SJSA1 (cell line): Measurements from ENCODE around the gene DDX19B. TPM values are rescaled to one million over a fixed set of nuclear protein-coding genes. Genes with fewer than 3 reads are reported as not detected.
"Not testable (repeated sequence)": the region's sequence is repeated elsewhere in the genome, so short reads cannot be mapped to it uniquely, and the experiment has no call there.

Experiments used
- DNase-seq, 2 experiments: peaks; one replicate each; pipeline ENCODE4 v3.0.0-alpha.2; 2015 to 2020; ENCODE audit warnings: low spot score in 2 of 2, low read depth in 1 of 2
- H3K27ac ChIP-seq: fragments of 250-450 bp; sonication (Bioruptor Pico); 2 replicates; pipeline ENCODE4 v1.5.1; 2020; ENCODE audit warnings: mild to moderate bottlenecking, moderate library complexity
- H3K27me3 ChIP-seq: fragments of 250-450 bp; sonication (Bioruptor Pico); replicated peaks from 2 replicates; pipeline ENCODE4 v1.5.1; 2020; ENCODE audit warnings: mild to moderate bottlenecking, moderate library complexity
- H3K36me3 ChIP-seq: fragments of 250-450 bp; sonication (Bioruptor Pico); 2 replicates; pipeline ENCODE4 v1.5.1; 2020; ENCODE audit warnings: mild to moderate bottlenecking
- H3K4me1 ChIP-seq: fragments of 250-450 bp; sonication (Bioruptor Pico); replicated peaks from 2 replicates; pipeline ENCODE4 v1.6.1; 2021; ENCODE audit warnings: mild to moderate bottlenecking
- H3K4me3 ChIP-seq: fragments of 250-450 bp; sonication (Bioruptor Pico); 2 replicates; pipeline ENCODE4 v1.5.1; 2020; ENCODE audit warnings: mild to moderate bottlenecking
- H3K9me3 ChIP-seq: fragments of 250-450 bp; sonication (Bioruptor Pico); replicated peaks from 2 replicates; pipeline ENCODE4 v1.5.1; 2020; ENCODE audit warnings: mild to moderate bottlenecking
- total RNA-seq: library from RNA; depleted of rRNA; stranded (reverse); fragments of >200 nt; shearing (Covaris generic); gene quantifications from 2 replicates; pipeline ENCODE4 v1.2.3, GENCODE V29; 2014; rRNA removed

DDX19B gene
- 39.6 and 55.9 TPM in 2 replicates for total RNA-seq

DNA sequence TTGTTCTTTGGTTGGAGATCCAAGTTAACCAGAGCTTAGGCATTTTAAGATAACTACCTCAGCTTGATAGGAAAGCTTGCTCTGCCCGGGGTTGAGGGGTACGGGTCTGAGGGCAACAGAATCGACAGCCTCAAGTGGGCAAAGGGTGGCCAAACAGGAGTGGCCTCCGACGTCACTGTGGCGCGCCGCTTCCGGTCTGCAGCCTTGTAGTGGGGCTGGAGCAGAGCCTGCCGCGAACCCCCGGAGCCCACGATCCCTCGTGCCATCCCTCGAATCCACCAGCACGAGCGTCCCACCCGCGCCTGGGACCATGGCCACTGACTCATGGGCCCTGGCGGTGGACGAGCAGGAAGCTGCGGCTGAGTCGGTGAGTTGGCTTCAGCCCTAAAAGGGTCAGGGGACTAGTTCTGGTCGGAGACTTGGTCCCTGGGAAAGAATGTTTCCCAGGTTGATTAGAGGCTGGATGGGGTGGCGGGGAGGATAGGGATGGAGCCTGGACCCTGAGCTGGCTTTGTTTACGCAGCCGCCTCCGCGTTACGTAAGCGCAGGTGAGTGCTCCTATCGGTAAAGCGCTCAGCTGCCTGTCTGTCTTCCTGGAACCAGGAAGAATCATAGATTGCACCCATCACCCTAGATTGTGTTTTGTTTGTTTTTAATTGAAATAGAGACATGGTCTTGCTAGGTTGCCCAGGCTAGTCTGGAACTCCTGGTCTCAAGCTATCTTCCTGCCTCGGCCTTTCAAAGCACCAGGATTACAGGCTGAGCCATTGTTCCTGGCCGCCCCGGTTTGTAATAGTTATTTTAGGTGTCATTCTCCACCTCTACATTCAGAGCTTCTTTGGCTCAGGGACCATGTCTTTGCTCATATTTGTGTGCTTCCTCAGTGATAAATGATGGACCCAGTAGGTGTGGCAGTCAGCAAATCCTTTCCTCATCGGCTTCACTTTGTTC is at the start of gene DDX19B:
Gene DDX19B, plus strand, starts transcription at position 199 of the 951 bp plus-strand sequence. Its CDS starts 112 bp downstream, at position 311.
- Histone ChIP-seq H3K4me3 (peak within 1 kb of the TSS; percentile 60), H3K27ac (peak within 1 kb of the TSS; percentile 70), H3K9me3 (peaks cover 6% of the 10 kb centered on the region), H3K36me3 (peaks cover 22% of the 10 kb centered on the region), H3K27me3 (no peaks in the 10 kb centered on the region), H3K4me1 (peaks cover 9% of the 10 kb centered on the region)
- peak; percentile 55 to 73 for DNase-seq

DNA sequence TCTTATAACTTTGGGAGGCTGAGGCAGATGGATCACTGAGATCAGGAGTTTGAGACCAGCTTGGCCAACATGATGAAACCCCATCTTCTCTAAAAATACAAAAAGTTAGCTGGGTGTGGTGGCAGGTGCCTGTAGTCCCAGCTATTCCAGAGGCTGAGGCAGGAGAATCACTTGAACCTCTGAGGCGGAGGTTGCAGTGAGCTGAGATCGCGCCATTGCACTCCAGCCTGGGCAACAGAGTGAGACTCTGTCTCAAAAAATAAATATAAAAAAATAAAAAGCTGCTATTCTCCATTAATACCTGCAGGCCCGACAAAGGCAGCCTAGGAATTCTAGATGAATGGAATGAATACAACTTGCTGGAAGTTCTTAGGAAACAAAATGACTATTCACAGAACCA is 49.3 kb upstream of the DDX19B start:
- not testable (repeated sequence) for H3K27ac ChIP-seq, H3K4me1 ChIP-seq, H3K4me3 ChIP-seq, H3K9me3 ChIP-seq, H3K27me3 ChIP-seq, DNase-seq
- H3K36me3 ChIP-seq = peaks cover 47% of the 10 kb centered on the region

DNA sequence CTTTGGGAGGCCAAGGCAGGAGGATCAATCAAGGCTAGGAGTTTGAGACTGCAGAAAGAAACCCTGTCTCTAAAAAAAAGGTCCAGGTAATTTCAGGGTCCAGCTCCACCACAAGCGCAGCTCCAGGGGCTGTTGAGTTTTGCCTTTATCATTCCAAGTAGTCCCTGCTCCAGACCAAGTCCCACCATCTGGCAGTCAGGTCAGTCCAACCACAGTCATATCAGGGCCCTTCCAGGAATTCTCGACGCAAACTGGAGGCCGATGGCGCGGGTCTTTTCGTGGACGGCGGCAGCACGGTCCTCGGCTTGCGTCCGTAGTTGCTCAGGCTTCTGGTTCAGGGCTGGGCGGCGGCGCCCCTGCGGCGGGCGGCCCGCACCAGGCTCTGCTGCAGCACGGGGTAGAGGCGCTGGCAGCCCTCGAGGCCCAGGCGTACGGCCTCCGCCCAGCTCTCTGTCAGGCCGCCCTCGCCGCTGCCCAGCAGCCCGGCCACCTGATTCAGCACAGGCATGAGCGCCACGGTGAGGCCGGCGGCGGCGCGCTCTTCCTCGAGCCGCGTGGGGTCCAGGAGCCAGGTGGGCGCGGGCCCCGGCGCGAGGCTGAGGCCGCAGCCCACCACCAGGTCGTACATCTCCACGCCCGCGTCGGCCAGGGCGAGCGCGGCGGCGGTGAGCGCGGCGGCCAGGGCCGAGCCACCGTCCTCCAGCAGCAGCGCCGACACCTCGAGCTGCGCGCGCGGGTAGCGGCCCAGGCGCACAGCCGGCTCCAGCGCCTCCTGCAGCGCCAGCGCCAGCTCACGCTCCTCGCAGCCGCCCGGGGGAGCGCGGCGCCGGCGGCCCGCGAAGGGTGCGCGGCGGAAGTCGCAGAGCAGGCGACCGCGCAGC is 48.0 kb upstream of the DDX19B start:
- H3K9me3 ChIP-seq = 0 out of 2 replicates have a peak, but pooled peaks cover 2% of the 10 kb centered on the region
- no peak overlapping the region for H3K27ac ChIP-seq
- H3K27me3 ChIP-seq = no peaks in the 10 kb centered on the region
- DNase-seq = no peak
- H3K36me3 ChIP-seq = peaks cover 59% of the 10 kb centered on the region
- H3K4me3 ChIP-seq = peak overlapping the region; percentile 60
- H3K4me1 ChIP-seq = peaks cover 10% of the 10 kb centered on the region

DNA sequence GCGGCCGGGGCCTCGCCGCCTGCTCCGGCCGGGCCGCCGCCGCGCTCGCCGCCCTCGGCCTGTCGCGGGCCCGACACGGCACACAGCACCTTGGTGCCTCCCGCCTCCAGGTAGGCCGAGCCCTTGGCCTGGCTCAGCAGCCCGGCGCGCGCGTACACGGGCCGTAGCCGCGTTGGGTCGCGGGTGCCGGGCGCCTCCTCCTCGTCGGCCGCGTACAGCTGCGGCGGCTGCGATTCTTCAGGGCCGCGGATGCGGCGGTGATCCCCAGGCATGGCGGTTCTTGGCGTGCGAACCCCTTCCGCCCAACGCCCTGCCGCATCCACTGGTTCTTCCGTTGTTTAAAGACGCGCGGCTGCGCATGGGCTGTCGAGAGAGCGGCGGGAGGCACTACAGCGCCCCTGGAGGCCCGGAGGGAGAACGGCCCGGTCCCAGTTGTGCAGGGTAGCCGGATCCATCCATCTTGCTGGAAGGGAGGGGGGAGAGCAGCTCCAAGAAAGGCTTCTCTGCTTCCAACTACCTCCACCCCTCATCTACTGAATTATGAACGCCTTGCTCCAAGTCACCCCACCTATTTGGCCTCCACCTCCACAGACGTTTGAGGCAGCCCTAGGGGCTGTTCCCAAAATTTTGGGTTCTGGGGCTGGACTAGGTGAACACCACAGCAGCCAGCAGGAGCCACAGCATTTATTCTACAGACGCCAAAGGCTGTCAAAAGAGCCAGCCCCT is 47.2 kb upstream of the DDX19B start, which contains the start of gene EXOSC6:
Gene EXOSC6, minus strand, starts transcription at position 312 of the 726 bp plus-strand sequence. Its CDS starts 40 bp downstream, at position 272.
- DNase-seq = peak; percentile 73 to 83
- H3K4me3 ChIP-seq = peak within 1 kb of the TSS; percentile 60
- peaks cover 67% of the 10 kb centered on the region for H3K36me3 ChIP-seq
- H3K27ac ChIP-seq = peak within 1 kb of the TSS; percentile 56; the same call in 1 of the 2 replicates
- H3K27me3 ChIP-seq = no peaks in the 10 kb centered on the region
- peaks cover 18% of the 10 kb centered on the region for H3K4me1 ChIP-seq
- 0 out of 2 replicates have a peak, but pooled peaks cover 2% of the 10 kb centered on the region for H3K9me3 ChIP-seq

DNA sequence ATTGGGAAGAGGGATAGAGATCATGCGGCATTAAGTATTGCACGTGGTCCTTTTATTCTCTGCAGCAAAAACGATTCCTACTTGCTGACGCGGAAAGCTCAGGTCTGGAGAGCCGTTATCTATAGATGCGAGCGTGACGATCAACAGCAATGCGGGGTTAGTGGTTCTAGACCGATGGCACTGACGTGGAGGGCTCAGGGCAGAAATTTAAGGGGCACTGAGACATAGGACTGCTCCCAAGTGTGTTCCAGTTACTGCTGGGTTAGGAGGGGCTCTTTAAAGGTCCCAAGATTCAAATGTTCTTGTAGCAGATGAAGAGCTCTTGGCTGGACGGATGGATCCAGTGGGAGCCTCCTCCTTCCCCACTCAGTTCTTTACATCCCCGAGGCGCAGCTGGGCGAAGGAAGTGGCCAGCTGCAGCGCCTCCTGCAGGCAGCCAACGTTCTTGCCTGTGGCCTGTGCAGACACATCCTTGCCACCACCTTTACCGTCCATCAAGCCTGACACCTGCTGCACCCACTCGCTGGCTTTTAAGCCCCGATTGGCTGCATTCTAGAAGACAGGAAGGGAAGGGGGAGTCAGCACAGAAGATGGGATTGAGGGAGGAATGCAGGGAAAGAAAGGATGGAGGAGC is 46.5 kb upstream of the DDX19B start:
- Histone ChIP-seq H3K27ac (no peak overlapping the region), H3K9me3 (0 out of 2 replicates have a peak, but pooled peaks cover 2% of the 10 kb centered on the region), H3K36me3 (peaks cover 72% of the 10 kb centered on the region), H3K4me1 (peaks cover 25% of the 10 kb centered on the region), H3K27me3 (no peaks in the 10 kb centered on the region), H3K4me3 (no peak overlapping the region)
- DNase-seq = no peak

DNA sequence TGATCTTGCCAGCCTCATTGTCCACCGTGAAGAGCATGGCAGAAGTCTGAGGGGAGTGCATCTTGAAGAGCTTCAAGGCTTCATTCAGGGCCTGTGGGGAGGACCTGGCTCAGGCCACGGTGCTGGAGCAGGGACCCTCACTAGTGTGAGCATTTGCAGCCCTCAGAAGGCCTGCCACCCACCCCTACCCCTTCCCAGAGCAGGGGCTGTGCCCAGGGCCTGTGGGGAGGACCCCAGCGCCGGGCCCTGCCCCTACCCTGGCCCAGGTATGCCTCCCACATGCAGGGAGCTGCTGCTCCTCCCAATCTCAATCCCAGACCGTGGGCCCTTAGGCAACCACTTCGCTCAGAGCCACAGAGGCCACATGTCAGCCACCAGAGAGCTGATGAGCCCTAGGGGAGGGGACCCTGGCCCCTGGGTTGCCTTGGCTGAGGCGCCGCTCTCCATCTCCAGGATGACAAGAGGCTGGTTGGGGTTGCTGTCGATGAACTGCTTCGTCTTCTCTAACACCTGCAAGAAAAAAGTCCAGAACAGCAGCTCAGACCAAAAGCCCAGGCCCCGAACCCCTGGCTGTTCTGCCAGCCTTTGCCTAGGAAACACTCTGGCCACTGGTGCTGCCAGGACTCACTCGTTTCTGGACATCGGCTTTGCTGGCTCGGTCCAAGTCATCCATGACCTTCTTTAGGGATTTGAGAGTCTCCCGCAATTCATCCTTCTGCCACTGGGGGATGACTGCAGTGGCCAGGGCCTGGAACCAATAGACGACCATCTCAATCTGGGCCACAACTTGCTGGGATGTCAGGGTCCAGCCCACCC is 45.5 kb upstream of the DDX19B start:
- Histone ChIP-seq H3K27ac (no peak overlapping the region), H3K9me3 (0 out of 2 replicates have a peak, but pooled peaks cover 2% of the 10 kb centered on the region), H3K36me3 (peaks cover 82% of the 10 kb centered on the region), H3K27me3 (no peaks in the 10 kb centered on the region), H3K4me1 (peaks cover 36% of the 10 kb centered on the region), H3K4me3 (no peak overlapping the region)
- DNase-seq = peak in 1 of 2 experiments; percentile 64

DNA sequence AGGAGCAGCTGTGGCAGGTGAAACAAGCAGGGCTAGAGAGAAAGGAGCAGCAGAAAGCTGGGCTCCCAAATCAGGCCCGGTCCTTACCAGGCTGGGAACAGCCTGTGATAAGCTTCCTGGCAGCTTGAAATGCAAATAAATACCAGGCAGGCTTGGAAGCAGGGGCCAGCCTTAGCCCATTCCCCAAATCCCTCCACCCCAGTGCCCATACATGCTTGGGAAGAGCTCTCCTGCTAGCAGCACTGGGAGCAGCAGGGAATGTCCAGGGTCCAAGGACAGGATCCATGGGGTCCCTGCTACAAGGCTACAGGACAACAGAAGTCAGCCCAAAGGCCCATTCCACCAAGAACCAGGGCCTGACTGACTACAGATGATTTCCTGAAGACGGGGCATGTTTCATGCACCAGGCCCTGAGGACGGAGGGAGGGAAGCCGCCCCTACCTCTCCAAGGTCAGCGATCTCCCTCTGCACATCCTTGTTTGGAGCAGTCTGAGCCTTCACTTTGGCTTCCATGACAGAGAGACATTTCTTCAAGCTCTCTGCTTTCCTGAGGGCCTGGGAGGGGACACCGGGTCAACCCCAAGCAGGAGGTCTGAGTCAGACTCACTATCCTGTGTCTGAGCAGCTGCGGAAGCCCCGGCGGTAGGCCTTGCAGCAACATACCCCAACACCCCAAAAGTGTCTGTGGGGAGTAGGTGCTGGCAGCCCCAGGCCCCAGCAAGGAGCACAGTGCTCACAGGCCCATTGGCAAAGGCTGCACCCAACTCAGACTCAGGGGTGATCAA is 44.6 kb upstream of the DDX19B start:
- Histone ChIP-seq H3K36me3 (peaks cover 90% of the 10 kb centered on the region), H3K27ac (no peak overlapping the region), H3K4me1 (peaks cover 42% of the 10 kb centered on the region), H3K4me3 (no peak overlapping the region), H3K9me3 (0 out of 2 replicates have a peak, but pooled peaks cover 2% of the 10 kb centered on the region), H3K27me3 (no peaks in the 10 kb centered on the region)
- no peak for DNase-seq

DNA sequence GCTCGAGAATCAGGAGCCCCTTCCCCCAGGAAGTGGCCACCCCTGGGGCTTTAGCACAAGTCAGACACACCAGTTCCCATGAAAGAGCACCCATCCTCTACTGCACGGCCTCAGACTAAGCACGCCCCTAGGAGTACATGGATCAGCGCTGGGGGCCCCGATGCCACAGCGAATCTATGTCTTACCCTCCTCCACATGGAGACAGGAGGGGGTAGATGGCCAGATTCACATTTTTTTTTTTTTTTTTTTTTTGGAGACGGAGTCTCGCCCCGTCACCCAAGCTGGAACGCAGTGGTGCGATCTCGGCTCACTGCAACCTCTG is 44.1 kb upstream of the DDX19B start:
- Histone ChIP-seq H3K4me1 (peaks cover 42% of the 10 kb centered on the region), H3K36me3 (peaks cover 92% of the 10 kb centered on the region), H3K27me3 (no peaks in the 10 kb centered on the region), H3K27ac (no peak overlapping the region), H3K9me3 (0 out of 2 replicates have a peak, but pooled peaks cover 2% of the 10 kb centered on the region), H3K4me3 (no peak overlapping the region)
- no peak for DNase-seq

DNA sequence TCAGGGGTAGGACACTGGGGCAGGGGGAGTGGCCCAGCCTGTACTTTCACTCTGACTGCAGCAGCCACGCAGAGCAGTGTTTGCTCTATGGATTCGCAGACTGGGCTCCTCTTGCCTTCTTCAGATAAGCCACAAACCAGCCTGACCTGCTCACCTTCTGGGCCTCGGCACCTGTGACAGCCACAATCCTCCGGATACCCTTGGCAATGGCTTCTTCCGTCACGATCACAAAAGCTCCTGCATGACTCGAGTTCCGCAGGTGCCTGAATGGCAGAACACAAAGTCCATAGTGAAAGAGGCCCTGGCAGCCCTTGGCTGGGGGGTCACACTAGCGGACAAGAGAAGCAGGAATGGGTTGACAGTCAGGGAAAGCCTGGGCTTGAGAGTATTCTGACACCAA is 43.4 kb upstream of the DDX19B start:
- H3K36me3 ChIP-seq = peaks cover 94% of the 10 kb centered on the region
- peaks cover 42% of the 10 kb centered on the region for H3K4me1 ChIP-seq
- H3K27ac ChIP-seq = no peak overlapping the region
- H3K27me3 ChIP-seq = no peaks in the 10 kb centered on the region
- DNase-seq = no peak
- H3K9me3 ChIP-seq = 0 out of 2 replicates have a peak, but pooled peaks cover 2% of the 10 kb centered on the region
- H3K4me3 ChIP-seq = no peak overlapping the region

DNA sequence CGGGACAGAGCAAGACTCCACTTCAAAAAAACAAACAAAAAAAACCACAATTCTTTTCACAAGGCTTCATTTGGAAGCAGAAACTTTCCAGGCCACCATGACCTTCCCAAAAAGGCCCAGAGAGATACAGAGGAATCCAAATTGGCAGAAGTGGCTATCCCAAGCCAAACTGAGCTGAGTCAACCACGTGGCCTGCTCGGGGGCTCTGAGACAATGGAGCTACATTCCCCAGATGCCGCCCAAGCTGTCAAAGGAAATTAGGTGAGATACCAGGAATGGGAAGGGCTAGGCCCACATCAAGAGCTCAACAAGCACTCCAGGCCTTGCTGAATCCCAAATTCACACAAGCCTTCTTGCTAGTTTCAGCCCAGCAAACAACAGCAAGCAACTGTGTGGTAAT is 41.6 kb upstream of the DDX19B start:
- Histone ChIP-seq H3K4me1 (peaks cover 34% of the 10 kb centered on the region), H3K27ac (peak overlapping the region; percentile 7; the same call in 1 of the 2 replicates), H3K27me3 (no peaks in the 10 kb centered on the region), H3K36me3 (peaks cover 97% of the 10 kb centered on the region), H3K9me3 (no peaks in the 10 kb centered on the region), H3K4me3 (no peak overlapping the region)
- peak; percentile 88 to 90 for DNase-seq

DNA sequence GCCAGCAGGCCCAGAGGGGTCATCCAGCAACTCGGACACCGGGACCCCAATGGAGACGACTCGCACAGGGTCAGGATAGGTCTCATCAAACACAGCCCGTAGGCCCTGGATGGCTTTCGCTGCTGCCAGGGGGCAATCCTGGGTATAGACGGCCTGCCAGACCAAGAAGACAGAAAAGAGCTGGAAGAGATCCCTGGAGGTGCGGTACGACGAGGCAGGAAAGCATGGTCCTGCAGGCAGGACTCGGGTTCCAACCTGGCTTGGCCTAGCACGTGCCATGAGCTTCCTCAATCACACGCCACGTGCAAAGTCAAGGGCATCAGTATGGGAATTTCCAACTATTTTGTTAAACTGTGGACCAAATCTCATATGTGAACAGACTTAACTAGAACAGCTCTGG is 40.9 kb upstream of the DDX19B start:
- peaks cover 97% of the 10 kb centered on the region for H3K36me3 ChIP-seq
- peaks cover 34% of the 10 kb centered on the region for H3K4me1 ChIP-seq

More for the DNA sequence above, 40.9 kb upstream of the DDX19B start:
- H3K27ac ChIP-seq = peak overlapping the region; percentile 7; the same call in 1 of the 2 replicates
- no peak overlapping the region for H3K4me3 ChIP-seq
- no peaks in the 10 kb centered on the region for H3K27me3 ChIP-seq
- no peak for DNase-seq
- no peaks in the 10 kb centered on the region for H3K9me3 ChIP-seq
